Measurements from ENCODE around the gene PCYT2.
A peak's percentile ranks its signal among the peaks of the same experiment; 100 is the strongest.

GRCh38 chr17:81870981-81871386 is 40.2 kb downstream of the PCYT2 start, which contains the start of gene ARHGDIA:
- TF ChIP-seq POLR2AphosphoS5 (IDR thresholded peaks at IDR 0.05; ENCODE audit: low read depth, low read length) (0 out of 2 replicates have a peak, but pooled peaks have one; percentile 51), POLR2A (IDR thresholded peaks at IDR 0.05; ENCODE audit: low read depth, low read length) (no peak)

All from GM12891 (cell line).